HepG2 (cell line): ENCODE data around the gene NKAIN4.

Experiments used
- DMAP1 ChIP-seq: IDR thresholded peaks from 2 replicates; pipeline ENCODE4 v1.6.1; 2016
- E2F2 ChIP-seq: sonication (generic); formaldehyde crosslinking; IDR thresholded peaks from 2 replicates; pipeline ENCODE4 v1.4.0; 2020; ENCODE audit warnings: missing genetic modification reagents, borderline replicate concordance
- EED ChIP-seq: sonication (generic); formaldehyde crosslinking; IDR thresholded peaks from 2 replicates; pipeline ENCODE4 v1.5.0; 2020; ENCODE audit warnings: mild to moderate bottlenecking, missing genetic modification reagents
- MEIS2 ChIP-seq: sonication (generic); formaldehyde crosslinking; IDR thresholded peaks from 2 replicates; pipeline ENCODE4 v1.9.0; 2021; ENCODE audit warnings: mild to moderate bottlenecking, missing genetic modification reagents
- ZNF33A ChIP-seq: sonication (generic); formaldehyde crosslinking; IDR thresholded peaks from 2 replicates; pipeline ENCODE4 v1.5.1; 2020; ENCODE audit warnings: missing genetic modification reagents, mild to moderate bottlenecking, moderate library complexity, borderline replicate concordance
- ZNF609 ChIP-seq: sonication (generic); formaldehyde crosslinking; IDR thresholded peaks from 2 replicates; pipeline ENCODE4 v1.4.0; 2020; ENCODE audit warnings: mild to moderate bottlenecking, missing genetic modification reagents, borderline replicate concordance

DNA sequence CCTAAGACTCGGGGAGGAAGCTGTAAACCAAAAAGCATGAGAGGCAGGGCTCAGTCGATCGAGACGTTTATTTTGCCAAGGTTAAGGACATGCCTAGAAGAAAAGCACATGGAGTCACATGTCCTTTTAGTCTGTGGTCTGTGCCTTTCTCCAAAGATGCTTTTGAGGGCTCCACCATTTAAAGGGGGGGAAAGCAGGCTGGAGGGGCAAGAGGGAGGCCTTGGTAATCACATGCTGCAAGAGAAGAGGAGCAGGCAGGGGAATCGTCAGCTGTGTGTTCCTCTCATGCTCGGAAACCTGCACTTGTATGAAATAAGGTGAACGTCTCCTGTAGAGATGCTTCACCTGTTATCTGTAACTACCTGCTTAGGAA is 29.2 kb downstream of the NKAIN4 start:
- TF ChIP-seq ZNF609 (CRISPR knock-in tag) (no peak), EED (no peak), E2F2 (CRISPR knock-in tag) (no peak), DMAP1 (no peak), ZNF33A (CRISPR knock-in tag) (no peak), MEIS2 (CRISPR knock-in tag) (no peak)
